Sigmoid colon (tissue), 7 donors: ENCODE measurements around the gene SECTM1. TPM values are rescaled to one million over a fixed set of nuclear protein-coding genes. Genes with fewer than 3 reads are reported as not detected.

Experiments used
- DNase-seq: peaks from one replicate; pipeline ENCODE4 v3.0.0-alpha.2; 2019
- H3K27ac ChIP-seq, 4 donors: fragments of 200-600 bp; sonication (generic); one replicate each; pipeline ENCODE4 v1.5.1; 2016 to 2019; ENCODE audit warnings: mild to moderate bottlenecking in 1 of 4
- H3K27me3 ChIP-seq, 3 donors: fragments of 200-600 bp; sonication (generic); one replicate each; pipeline ENCODE4 v1.5.1; 2019; ENCODE audit warnings: mild to moderate bottlenecking in 1 of 3
- H3K36me3 ChIP-seq, 4 donors: fragments of 200-600 bp; sonication (generic); one replicate each; pipeline ENCODE4 v1.5.1; 2016 to 2019
- H3K4me1 ChIP-seq, 4 donors: fragments of 200-600 bp; sonication (generic); one replicate each; pipeline ENCODE4 v1.5.1; 2017 to 2019
- H3K4me3 ChIP-seq, 4 donors: fragments of 200-600 bp; sonication (generic); one replicate each; pipeline ENCODE4 v1.5.1; 2017 to 2019; ENCODE audit warnings: mild to moderate bottlenecking in 2 of 4, moderate library complexity in 1 of 4
- H3K9me3 ChIP-seq, 4 donors: fragments of 200-600 bp in 3 of 4; sonication (generic) in 3 of 4; one replicate each; pipeline versions ENCODE4 v1.5.1 to v1.6.1; 2013 to 2019
- CTCF ChIP-seq, 4 experiments: fragments of 450-650 bp in 3 of 4; fragments of 200-600 bp in 1 of 4; IDR thresholded peaks; one replicate each; pipeline ENCODE4 v1.5.1; 2016 to 2019; ENCODE audit warnings: antibody characterized with exemption in 4 of 4, mild to moderate bottlenecking in 3 of 4, moderate library complexity in 2 of 4
- EP300 ChIP-seq, 4 donors: sonication (generic); formaldehyde crosslinking; IDR thresholded peaks; one replicate each; pipeline ENCODE4 v1.6.1; 2017; ENCODE audit warnings: antibody characterized with exemption in 4 of 4
- POLR2A ChIP-seq, 2 donors: fragments of 450-650 bp; IDR thresholded peaks; one replicate each; pipeline ENCODE4 v1.6.1; 2016; ENCODE audit warnings: antibody characterized with exemption in 2 of 2, mild to moderate bottlenecking in 2 of 2, moderate library complexity in 2 of 2
- POLR2AphosphoS5 ChIP-seq, 4 donors: sonication (generic); formaldehyde crosslinking; IDR thresholded peaks; one replicate each; pipeline ENCODE4 v1.6.1; 2017; ENCODE audit warnings: antibody characterized with exemption in 4 of 4
- WGBS, 2 donors: extraction: QIAGEN DNeasy Blood & Tissue Kit; methylation state at CpG; one replicate each; pipeline ENCODE4 v1.1.7; 2013; 5-methylcytosine and 5-hydroxymethylcytosine counted together
- intact Hi-C: fragments of 100-400 bp; cut with DNase I; formaldehyde crosslinking; loops from one replicate; pipeline ENCODE4 v1.15.1; 2023
- polyA plus RNA-seq, 3 donors: library from polyadenylated mRNA; stranded (reverse); fragments of 200-250 nt; gene quantifications; one replicate each; pipeline ENCODE4 v1.2.3, GENCODE V29; 2013
- total RNA-seq, 4 donors: library from RNA; depleted of rRNA; stranded (reverse); fragments of >200 nt; gene quantifications; one replicate each; pipeline ENCODE4 v1.1.0, GENCODE V29; 2016
- donor health status: healthy with polysubstance abuse.
- donor health status: Bipolar disorder and iron deficiency.
- donor health status: healthy.

The SECTM1 gene
- total and polyA plus RNA-seq, 7 donors, result 8.4 to 105 (median 56.9) TPM

- TF ChIP-seq POLR2AphosphoS5 (IDR thresholded peaks at IDR 0.05) (no peak), EP300 (IDR thresholded peaks at IDR 0.05) (no peak), CTCF (IDR thresholded peaks at IDR 0.05) (no peak)
- 94 to 96% methylated on average over 8 of the region's 8 CpGs for WGBS, 2 donors
These were observed 53.0 kb downstream of the SECTM1 start for GRCh38 chr17:82280537-82280936.

GRCh38 chr17:82278786-82279391 lies 54.7 kb downstream of the SECTM1 start:
- intact Hi-C loops, result no loop called here
- Histone ChIP-seq H3K4me3 (no peak overlapping the region), H3K9me3 (no peaks in the 10 kb centered on the region), H3K27ac (no peak overlapping the region), H3K27me3 (no peaks in the 10 kb centered on the region), H3K4me1 (peaks cover 0 to 25% (median 20%) of the 10 kb centered on the region in 4 donors), H3K36me3 (no peaks in the 10 kb centered on the region)
- TF ChIP-seq CTCF (IDR thresholded peaks at IDR 0.05), result no peak
- TF ChIP-seq POLR2A (IDR thresholded peaks at IDR 0.05), result no peak
- 85 to 86% methylated on average over 16 of the region's 16 CpGs for WGBS, 2 donors
- no peak for DNase-seq

More at GRCh38 chr17:82280537-82280936, 53.0 kb downstream of the SECTM1 start:
- H3K27me3 ChIP-seq, result no peaks in the 10 kb centered on the region
- no peaks in the 10 kb centered on the region for H3K9me3 ChIP-seq
- H3K36me3 ChIP-seq, result no peaks in the 10 kb centered on the region
- H3K4me3 ChIP-seq, result no peak overlapping the region
- intact Hi-C loops, result no loop called here
- peaks cover 0 to 10% (median 9%) of the 10 kb centered on the region in 4 donors for H3K4me1 ChIP-seq
- H3K27ac ChIP-seq, result no peak overlapping the region
- DNase-seq, result no peak

GRCh38 chr17:82278308-82278707 lies 55.3 kb downstream of the SECTM1 start:
- intact Hi-C loops, result no loop called here
- H3K9me3 ChIP-seq, result no peaks in the 10 kb centered on the region
- WGBS, 2 donors, result 90 to 92% methylated on average over 9 of the region's 9 CpGs
- H3K36me3 ChIP-seq, result no peaks in the 10 kb centered on the region
- TF ChIP-seq CTCF (IDR thresholded peaks at IDR 0.05), result no peak
- no peak for TF ChIP-seq POLR2AphosphoS5 (IDR thresholded peaks at IDR 0.05)
- no peak for TF ChIP-seq EP300 (IDR thresholded peaks at IDR 0.05)
- TF ChIP-seq POLR2A (IDR thresholded peaks at IDR 0.05), result no peak
- H3K27me3 ChIP-seq, result no peaks in the 10 kb centered on the region
- no peak overlapping the region for H3K27ac ChIP-seq
- no peak overlapping the region for H3K4me3 ChIP-seq
- DNase-seq, result no peak
- H3K4me1 ChIP-seq, result peaks cover 0 to 24% (median 18%) of the 10 kb centered on the region in 4 donors

- H3K36me3 ChIP-seq, result no peaks in the 10 kb centered on the region
- no peak for DNase-seq
These were observed 55.7 kb downstream of the SECTM1 start for GRCh38 chr17:82277851-82278250.

More at GRCh38 chr17:82277851-82278250, 55.7 kb downstream of the SECTM1 start:
- TF ChIP-seq EP300 (IDR thresholded peaks at IDR 0.05) (no peak), POLR2AphosphoS5 (IDR thresholded peaks at IDR 0.05) (no peak), CTCF (IDR thresholded peaks at IDR 0.05) (no peak), POLR2A (IDR thresholded peaks at IDR 0.05) (no peak)
- Histone ChIP-seq H3K4me3 (no peak overlapping the region), H3K4me1 (peaks cover 0 to 20% (median 15%) of the 10 kb centered on the region in 4 donors), H3K9me3 (no peaks in the 10 kb centered on the region), H3K27ac (no peak overlapping the region), H3K27me3 (no peaks in the 10 kb centered on the region)
- 88 to 90% methylated on average over 12 of the region's 12 CpGs for WGBS, 2 donors
- intact Hi-C loops, result no loop called here
